Activated CD8-positive, alpha-beta memory T cell treated with anti-CD3 and anti-CD28 coated beads, Interleukin-2, amount 10 ng/mL, durations not matched to agents 7 days and 5 days (primary cell): ENCODE results near the gene PEMT. TPM values are rescaled to one million over a fixed set of nuclear protein-coding genes. Genes with fewer than 3 reads are reported as not detected.
A peak's percentile ranks its signal among the peaks of the same experiment; 100 is the strongest.
"Not testable (repeated sequence)": the region's sequence is repeated elsewhere in the genome, so short reads cannot be mapped to it uniquely, and the experiment has no call there.

ENCODE experiments used
- ATAC-seq: fragments of 150-1000 bp; cut with Tn5 transposase; one replicate; pipeline ENCODE4 v1.10.0; 2021; ENCODE audit warnings: moderate library complexity
- CTCF ChIA-PET: fragments of 350-600 bp; sonication (Branson Sonifier 250); formaldehyde crosslinking; loops from one replicate; lab custom pipeline; 2021; ENCODE audit warnings: antibody characterized with exemption; lab: Charles Lee
- DNase-seq: peaks from one replicate; pipeline ENCODE4 v3.0.0-alpha.2; 2020
- H3K27ac Mint-ChIP-seq: one replicate; pipeline ENCODE4 v1.8.0; 2021; ENCODE audit warnings: mild to moderate bottlenecking, mixed read lengths
- H3K27me3 Mint-ChIP-seq: one replicate; pipeline ENCODE4 v1.8.0; 2021; ENCODE audit warnings: mixed read lengths
- H3K36me3 Mint-ChIP-seq: one replicate; pipeline ENCODE4 v1.8.0; 2021; ENCODE audit warnings: mild to moderate bottlenecking, mixed read lengths
- H3K4me1 Mint-ChIP-seq: one replicate; pipeline ENCODE4 v1.8.0; 2021; ENCODE audit warnings: mixed read lengths
- H3K4me3 Mint-ChIP-seq: one replicate; pipeline ENCODE4 v1.8.0; 2021; ENCODE audit warnings: mild to moderate bottlenecking, moderate library complexity, mixed read lengths
- H3K9me3 Mint-ChIP-seq: one replicate; pipeline ENCODE4 v1.8.0; 2022; ENCODE audit warnings: low read depth, mixed read lengths
- total RNA-seq, 2 experiments: library from RNA; stranded (reverse); gene quantifications; one replicate each; pipeline ENCODE4 v1.2.3, GENCODE V29; 2021

The PEMT gene
- 10 to 100 TPM; 17.5 to 18.6 TPM for total RNA-seq

DNA sequence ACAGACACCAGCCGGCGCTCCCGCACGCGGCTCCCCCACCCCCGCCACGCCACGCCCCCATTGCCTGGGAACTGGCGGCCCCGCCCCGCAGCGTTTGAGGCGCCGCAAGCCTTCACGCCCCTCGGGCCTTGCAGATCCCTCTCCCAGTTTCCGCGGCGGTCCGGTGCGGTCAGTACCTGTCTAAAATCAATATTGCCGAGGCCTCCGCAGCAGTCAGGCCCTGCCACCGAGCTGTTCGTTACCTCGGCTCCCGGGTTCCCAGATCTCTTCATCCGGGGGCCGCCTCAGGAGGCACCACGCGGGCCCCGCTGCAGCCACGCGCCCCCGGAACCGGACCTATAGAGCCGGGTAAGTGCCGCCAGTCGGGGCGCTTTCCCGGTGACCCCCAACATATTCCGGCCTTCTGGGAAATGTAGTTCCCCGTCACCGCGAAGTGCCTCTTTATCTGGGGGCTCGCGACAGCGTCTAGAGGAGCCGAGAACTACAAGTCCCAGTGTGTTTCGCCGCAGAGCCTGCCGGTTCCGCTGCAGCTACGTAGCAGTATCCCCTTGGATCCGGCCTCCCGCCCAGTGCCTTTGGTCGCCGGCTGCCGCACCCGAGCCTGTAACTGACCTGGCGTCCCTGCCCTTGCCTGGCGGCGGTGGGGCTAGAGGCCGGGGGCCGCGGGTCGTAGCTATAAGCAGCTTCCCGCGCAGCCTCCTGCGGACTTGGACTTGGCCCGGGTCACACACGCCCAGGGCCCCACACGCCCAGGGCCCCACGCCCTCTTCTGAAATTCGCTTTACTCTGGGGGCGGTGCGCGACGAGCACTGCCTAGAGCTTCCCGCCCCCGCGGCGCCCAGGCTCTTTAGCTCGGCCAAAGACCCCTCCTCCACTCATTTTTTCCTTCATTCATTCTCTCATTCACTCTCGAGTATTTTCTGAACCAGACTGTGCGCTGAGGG lies at the start of gene PEMT:
Gene PEMT (minus strand): TSS at position 354 of the 944 bp plus-strand sequence. CDS start 82 bp downstream, at position 272.
- H3K9me3 Mint-ChIP-seq: no peaks in the 10 kb centered on the region
- CTCF ChIA-PET: interaction anchor here (0.8 to 2.9 kb wide), 6 partner anchors 29 to 236 kb away, joined by 3 to 17 read pairs (median 5); partner anchors contain the start of gene RASD1
- peak within 1 kb of the TSS; percentile 84 for H3K4me3 Mint-ChIP-seq
- no peaks in the 10 kb centered on the region for H3K36me3 Mint-ChIP-seq
- peaks cover 22% of the 10 kb centered on the region for H3K4me1 Mint-ChIP-seq
- peak within 1 kb of the TSS; percentile 90 for H3K27ac Mint-ChIP-seq
- no peaks in the 10 kb centered on the region for H3K27me3 Mint-ChIP-seq
- DNase-seq (peak; percentile 98), ATAC-seq (peak; percentile 96)

DNA sequence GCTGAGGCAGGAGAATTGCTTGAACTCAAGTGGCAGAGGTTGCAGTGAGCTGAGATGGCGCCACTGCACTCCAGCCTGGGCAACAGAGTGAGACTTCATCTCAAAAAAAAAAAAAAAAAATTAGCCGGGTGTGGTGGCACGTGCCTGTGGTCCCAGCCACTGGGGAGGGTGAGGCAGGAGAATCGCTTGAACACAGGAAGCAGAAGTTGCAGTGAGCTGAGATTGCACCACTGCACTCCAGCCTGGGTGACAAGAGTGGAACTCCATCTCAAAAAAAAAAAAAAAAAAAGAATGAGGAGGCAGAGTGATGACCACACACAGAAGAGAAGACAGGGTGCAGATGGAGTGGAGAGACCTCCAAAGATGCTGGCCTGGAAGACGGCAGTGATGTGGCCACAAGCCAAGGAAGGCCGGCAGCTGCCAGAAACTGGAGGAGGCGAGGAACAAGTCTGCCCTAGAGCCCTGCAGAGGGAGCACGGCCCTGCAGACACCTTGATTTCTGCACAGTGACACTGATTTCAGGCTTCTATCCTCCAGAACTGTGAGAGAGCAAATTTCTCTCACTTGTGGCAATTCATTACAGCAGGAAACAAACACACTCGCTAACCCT lies 48.3 kb upstream of the PEMT start:
- H3K36me3 Mint-ChIP-seq, H3K4me1 Mint-ChIP-seq, DNase-seq, H3K4me3 Mint-ChIP-seq, ATAC-seq, H3K9me3 Mint-ChIP-seq, H3K27ac Mint-ChIP-seq, H3K27me3 Mint-ChIP-seq: not testable (repeated sequence)
- CTCF ChIA-PET: interaction anchor here (0.6 to 5.2 kb wide), 5 partner anchors 143 to 444 kb away, joined by 3 to 80 read pairs (median 4); partner anchors contain the start of gene RASD1

- Mint-ChIP-seq H3K9me3 (no peaks in the 10 kb centered on the region), H3K4me1 (peaks cover 2% of the 10 kb centered on the region)
- CTCF ChIA-PET: interaction anchor here (5.2 kb wide), 1 partner anchor 284 kb away, joined by 80 read pairs; no protein-coding TSS in a partner anchor
Observed at GRCh38 chr17:17638467-17638866, 47.0 kb upstream of the PEMT start.

GRCh38 chr17:17636272-17636885 lies 44.9 kb upstream of the PEMT start:
- CTCF ChIA-PET: interaction anchor here (1.3 to 2.4 kb wide), 3 partner anchors 23 to 282 kb away, joined by 5 to 8 read pairs (median 6); partner anchors contain the start of gene RASD1
- Mint-ChIP-seq H3K9me3 (no peaks in the 10 kb centered on the region), H3K36me3 (no peaks in the 10 kb centered on the region), H3K4me3 (no peak overlapping the region), H3K27ac (no peak overlapping the region), H3K27me3 (no peaks in the 10 kb centered on the region), H3K4me1 (no peaks in the 10 kb centered on the region)
- no peak for ATAC-seq
- DNase-seq: no peak

More at GRCh38 chr17:17638467-17638866, 47.0 kb upstream of the PEMT start:
- ATAC-seq (no peak), DNase-seq (no peak)
- Mint-ChIP-seq H3K36me3 (no peaks in the 10 kb centered on the region), H3K4me3 (no peak overlapping the region), H3K27ac (no peak overlapping the region), H3K27me3 (peaks cover 3% of the 10 kb centered on the region)

DNA sequence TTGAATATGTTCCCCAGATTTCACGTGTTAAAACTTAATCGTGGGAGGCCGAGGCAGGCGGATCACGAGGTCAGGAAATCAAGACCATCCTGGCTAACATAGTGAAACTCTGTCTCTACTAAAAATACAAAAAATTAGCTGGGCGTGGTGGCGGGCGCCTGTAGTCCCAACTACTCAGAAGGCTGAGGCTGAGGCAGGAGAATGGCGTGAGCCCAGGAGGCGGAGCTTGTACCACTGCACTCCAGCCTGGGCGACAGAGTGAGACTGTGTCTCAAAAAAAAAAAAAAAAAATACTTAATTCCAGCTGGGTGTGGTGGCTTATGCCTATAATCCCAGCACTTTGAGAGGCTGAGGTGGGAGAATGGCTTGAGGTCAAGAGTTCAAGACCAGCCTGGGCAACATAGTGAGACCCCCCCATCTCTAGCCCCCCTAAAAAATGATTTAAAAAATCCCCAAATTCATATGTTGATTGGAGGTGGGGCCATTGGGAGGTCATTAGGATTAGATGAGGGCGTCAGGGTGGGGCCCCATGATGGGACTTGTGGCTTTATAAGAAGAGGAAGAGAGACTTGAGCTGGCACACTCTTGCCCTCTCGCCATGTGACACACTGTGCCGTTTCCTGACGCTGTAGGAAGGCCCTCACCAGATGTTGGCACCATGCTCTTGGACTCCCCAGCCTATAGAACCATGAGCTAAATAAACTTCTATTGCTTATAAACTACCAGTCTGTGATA lies 44.2 kb upstream of the PEMT start:
- not testable (repeated sequence) for H3K9me3 Mint-ChIP-seq
- CTCF ChIA-PET: interaction anchor here (2.4 kb wide), 2 partner anchors 139 to 281 kb away, joined by 6 to 8 read pairs; partner anchors contain the start of gene RASD1

DNA sequence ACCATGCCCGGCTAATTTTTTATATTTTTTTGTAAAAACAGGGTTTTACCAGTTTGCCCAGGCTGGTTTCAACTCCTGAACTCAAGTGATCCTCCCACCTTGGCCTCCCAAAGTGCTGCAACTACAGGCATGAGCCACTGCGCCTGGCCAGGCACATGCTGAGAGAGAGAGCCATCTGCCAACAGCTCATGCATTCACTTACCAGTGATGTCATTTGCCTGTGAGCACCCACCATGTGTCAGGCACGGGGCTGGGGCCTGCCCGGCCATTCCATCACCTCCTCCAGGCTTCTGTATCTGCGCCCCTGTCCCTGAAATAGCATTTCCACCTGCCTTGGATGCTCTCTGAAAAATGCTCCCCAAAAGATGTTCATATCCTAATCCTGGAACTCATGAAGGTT lies 43.6 kb upstream of the PEMT start:
- no peaks in the 10 kb centered on the region for H3K36me3 Mint-ChIP-seq

More for the DNA sequence above, 44.2 kb upstream of the PEMT start:
- H3K4me3 Mint-ChIP-seq, H3K36me3 Mint-ChIP-seq, H3K27ac Mint-ChIP-seq, DNase-seq, H3K4me1 Mint-ChIP-seq, H3K27me3 Mint-ChIP-seq, ATAC-seq: not testable (repeated sequence)

GRCh38 chr17:17633310-17633709 lies 41.8 kb upstream of the PEMT start:
- Mint-ChIP-seq H3K36me3 (no peaks in the 10 kb centered on the region), H3K27me3 (no peaks in the 10 kb centered on the region), H3K4me1 (peaks cover 8% of the 10 kb centered on the region), H3K9me3 (no peaks in the 10 kb centered on the region), H3K27ac (no peak overlapping the region), H3K4me3 (no peak overlapping the region)
- no peak for ATAC-seq
- CTCF ChIA-PET: interaction anchor here (0.8 to 1.0 kb wide), 2 partner anchors 9 to 137 kb away, joined by 3 read pairs; partner anchors contain the start of gene RASD1
- DNase-seq: no peak

More for the DNA sequence above, 43.6 kb upstream of the PEMT start:
- ATAC-seq: no peak
- H3K4me3 Mint-ChIP-seq: no peak overlapping the region
- no peak for DNase-seq
- CTCF ChIA-PET: interaction anchor here (2.4 kb wide), 2 partner anchors 138 to 280 kb away, joined by 6 to 8 read pairs; partner anchors contain the start of gene RASD1
- no peak overlapping the region for H3K27ac Mint-ChIP-seq
- H3K9me3 Mint-ChIP-seq: no peaks in the 10 kb centered on the region
- no peaks in the 10 kb centered on the region for H3K4me1 Mint-ChIP-seq
- H3K27me3 Mint-ChIP-seq: no peaks in the 10 kb centered on the region

DNA sequence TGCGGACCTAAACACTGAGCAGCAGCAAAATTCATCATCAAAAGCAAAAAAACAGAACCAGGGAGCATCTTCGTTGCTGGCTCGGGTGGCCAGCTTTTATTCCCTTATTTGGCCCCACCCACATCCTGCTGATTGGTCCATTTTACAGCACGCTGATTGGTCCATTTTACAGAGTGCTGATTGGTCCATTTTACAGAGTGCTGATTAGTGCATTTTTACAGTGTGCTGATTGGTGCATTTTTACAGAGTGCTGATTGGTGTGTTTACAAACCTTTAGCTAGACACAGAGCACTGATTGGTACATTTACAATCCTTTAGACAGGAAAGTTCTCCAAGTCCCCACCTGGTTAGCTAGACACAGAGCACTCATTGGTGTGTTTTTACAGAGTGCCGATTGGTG lies 41.2 kb upstream of the PEMT start:
- H3K36me3 Mint-ChIP-seq, H3K9me3 Mint-ChIP-seq, ATAC-seq, DNase-seq, H3K4me1 Mint-ChIP-seq, H3K4me3 Mint-ChIP-seq, H3K27ac Mint-ChIP-seq, H3K27me3 Mint-ChIP-seq: not testable (repeated sequence)
- CTCF ChIA-PET: interaction anchor here (0.8 to 1.0 kb wide), 2 partner anchors 9 to 136 kb away, joined by 3 read pairs; partner anchors contain the start of gene RASD1

DNA sequence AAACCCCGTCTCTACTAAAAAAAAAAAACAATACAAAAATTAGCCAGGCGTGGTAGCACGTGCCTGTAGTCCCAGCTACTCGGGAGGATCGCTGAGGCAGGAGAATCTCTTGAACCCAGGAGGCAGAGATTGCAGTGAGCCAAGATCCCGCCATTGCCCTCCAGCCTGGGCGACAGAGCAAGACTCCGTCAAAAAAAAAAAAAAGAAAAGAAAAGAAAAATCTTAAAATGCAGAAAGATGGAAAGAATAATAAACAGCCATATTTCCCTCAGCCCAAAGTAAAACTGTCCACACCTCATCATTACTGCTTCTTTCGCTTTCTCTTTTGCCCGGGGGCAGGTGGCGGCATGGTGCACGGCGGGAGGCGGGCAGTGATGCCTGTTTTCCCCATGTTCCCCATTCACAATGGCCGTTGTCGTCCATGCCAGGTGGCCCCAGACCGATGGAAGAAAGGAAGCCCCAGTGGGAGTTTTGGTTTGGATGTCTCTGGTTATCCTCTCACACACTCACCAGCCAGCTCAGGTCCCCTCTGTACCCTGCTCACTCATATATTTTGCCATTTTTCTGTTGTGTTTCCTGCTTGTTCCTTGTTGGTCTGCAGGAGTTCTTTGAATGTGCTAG lies 37.0 kb upstream of the PEMT start:
- CTCF ChIA-PET: interaction anchor here (1.1 to 1.2 kb wide), 2 partner anchors 15 to 272 kb away, joined by 3 to 5 read pairs; no protein-coding TSS in a partner anchor
- Mint-ChIP-seq H3K4me3 (peak overlapping the region; percentile 78), H3K27ac (peak overlapping the region; percentile 85), H3K27me3 (no peaks in the 10 kb centered on the region), H3K36me3 (no peaks in the 10 kb centered on the region), H3K4me1 (peaks cover 8% of the 10 kb centered on the region), H3K9me3 (no peaks in the 10 kb centered on the region)
- peak; percentile 96 for ATAC-seq
- peak; percentile 74 for DNase-seq

DNA sequence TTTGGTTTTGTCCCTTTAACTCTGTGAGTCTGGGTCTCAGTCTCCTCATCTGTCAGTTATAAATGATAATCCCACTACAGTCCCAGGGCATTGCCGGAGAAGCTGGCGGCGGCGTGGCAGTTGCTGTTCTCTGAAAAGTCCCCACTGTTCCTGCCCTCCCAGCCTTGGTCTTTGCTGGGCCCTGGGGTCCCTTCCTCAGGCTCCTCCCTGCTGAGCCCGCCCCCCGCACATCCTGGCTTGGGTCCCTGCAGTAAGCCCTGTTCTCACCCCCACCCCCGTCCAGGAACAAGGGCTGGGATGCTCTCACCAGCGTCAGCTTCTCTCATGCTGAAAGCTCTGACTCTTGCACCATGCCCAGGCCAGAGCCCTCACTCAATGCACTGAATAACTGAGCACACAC lies 35.3 kb upstream of the PEMT start:
- DNase-seq (no peak), ATAC-seq (no peak)
- H3K27ac Mint-ChIP-seq: no peak overlapping the region
- no peaks in the 10 kb centered on the region for H3K36me3 Mint-ChIP-seq
- peaks cover 14% of the 10 kb centered on the region for H3K4me1 Mint-ChIP-seq
- peaks cover 5% of the 10 kb centered on the region for H3K27me3 Mint-ChIP-seq
- CTCF ChIA-PET: interaction anchor here (1.0 kb wide), 1 partner anchor 272 kb away, joined by 4 read pairs; no protein-coding TSS in a partner anchor
- H3K4me3 Mint-ChIP-seq: no peak overlapping the region
- H3K9me3 Mint-ChIP-seq: no peaks in the 10 kb centered on the region

DNA sequence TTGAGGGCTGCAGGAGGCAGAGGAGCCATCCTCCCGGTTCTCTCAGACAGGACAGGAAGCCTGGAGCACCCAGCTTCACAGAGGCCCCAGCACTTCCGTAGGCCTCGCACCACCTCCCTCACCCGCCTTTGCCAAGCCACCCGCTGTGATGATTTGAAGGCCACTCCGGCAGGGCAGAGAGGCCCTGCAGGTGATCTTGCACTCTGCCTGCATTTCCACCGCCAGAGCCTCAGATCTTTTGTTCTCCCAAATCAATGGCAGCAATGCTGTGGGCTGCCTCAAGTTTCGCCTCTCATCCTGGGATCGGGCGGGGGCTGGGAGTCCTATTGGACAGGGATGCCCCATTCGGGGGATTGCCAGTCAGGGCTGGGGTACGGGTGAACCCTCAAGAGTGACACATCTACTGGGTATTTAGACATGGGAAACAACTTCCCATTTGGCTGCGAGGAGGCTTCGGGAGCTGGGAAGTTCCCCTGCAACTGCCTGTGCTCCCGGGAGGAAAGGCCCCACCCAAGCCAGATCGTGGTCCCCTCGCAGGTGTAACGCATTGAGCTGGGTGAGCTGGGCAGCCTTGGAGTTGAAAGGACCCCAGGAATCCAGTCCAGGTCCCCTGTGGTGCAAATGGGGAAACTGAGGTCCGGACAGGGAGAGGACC lies 34.8 kb upstream of the PEMT start:
- Mint-ChIP-seq H3K27ac (no peak overlapping the region), H3K9me3 (no peaks in the 10 kb centered on the region), H3K4me1 (peaks cover 14% of the 10 kb centered on the region), H3K4me3 (no peak overlapping the region), H3K36me3 (no peaks in the 10 kb centered on the region), H3K27me3 (peaks cover 7% of the 10 kb centered on the region)
- ATAC-seq: no peak
- DNase-seq: no peak
- CTCF ChIA-PET: interaction anchor here (1.0 to 1.1 kb wide), 2 partner anchors 13 to 271 kb away, joined by 3 to 4 read pairs; no protein-coding TSS in a partner anchor
